Measurements from ENCODE around the gene EIPR1. TPM values are rescaled to one million over a fixed set of nuclear protein-coding genes. Genes with fewer than 3 reads are reported as not detected.

Gene EIPR1
- total RNA-seq, 4 donors from 2014 or later = 13.8 to 19.0 (median 15.3) TPM

- Histone ChIP-seq H3K27ac (replicated peaks in 1 of 4) (no peak overlapping the region), H3K27me3 (no peaks in the 10 kb centered on the region), H3K9me3 (peaks cover 0 to 13% (median 10%) of the 10 kb centered on the region in 4 donors), H3K4me3 (no peak overlapping the region), H3K36me3 (peaks cover 0 to under 1% (median under 1%) of the 10 kb centered on the region in 4 donors), H3K4me1 (no peaks in the 10 kb centered on the region)
- TF ChIP-seq EP300 (IDR thresholded peaks at IDR 0.05) = no peak
- no peak for TF ChIP-seq POLR2A (IDR thresholded peaks at IDR 0.05; ENCODE audit: low read depth)
- TF ChIP-seq POLR2AphosphoS5 (IDR thresholded peaks at IDR 0.05) = no peak
- TF ChIP-seq CTCF (IDR thresholded peaks at IDR 0.05) = no peak
- intact Hi-C loops (cut with DNase I) = no loop called here
- no peak for DNase-seq (ENCODE audit: extremely low spot score)
- 87% methylated on average over 3 of the region's 3 CpGs for WGBS
Measured at GRCh38 chr2:3229221-3229620, 148.4 kb downstream of the EIPR1 start.

- no peak overlapping the region for H3K27ac ChIP-seq (replicated peaks in 1 of 4)
- no peaks in the 10 kb centered on the region for H3K36me3 ChIP-seq
- H3K4me1 ChIP-seq = no peaks in the 10 kb centered on the region
- peaks cover 0 to 16% (median 9%) of the 10 kb centered on the region in 4 donors for H3K9me3 ChIP-seq
- TF ChIP-seq POLR2AphosphoS5 (IDR thresholded peaks at IDR 0.05) (no peak), POLR2A (IDR thresholded peaks at IDR 0.05; ENCODE audit: low read depth) (no peak), CTCF (IDR thresholded peaks at IDR 0.05) (no peak), EP300 (IDR thresholded peaks at IDR 0.05) (no peak)
- H3K27me3 ChIP-seq = no peaks in the 10 kb centered on the region
- H3K4me3 ChIP-seq = no peak overlapping the region
- WGBS = 90% methylated on average over 6 of the region's 9 CpGs
- intact Hi-C loops (cut with DNase I) = no loop called here
- DNase-seq (ENCODE audit: extremely low spot score) = no peak
Measured at GRCh38 chr2:3224681-3225080, 152.9 kb downstream of the EIPR1 start.

- H3K27me3 ChIP-seq = no peaks in the 10 kb centered on the region
- no peak for TF ChIP-seq POLR2AphosphoS5 (IDR thresholded peaks at IDR 0.05)
- TF ChIP-seq CTCF (IDR thresholded peaks at IDR 0.05) = no peak
- TF ChIP-seq POLR2A (IDR thresholded peaks at IDR 0.05; ENCODE audit: low read depth) = no peak
- TF ChIP-seq EP300 (IDR thresholded peaks at IDR 0.05) = no peak
- no peak overlapping the region for H3K27ac ChIP-seq (replicated peaks in 1 of 4)
- WGBS = 85% methylated on average over 18 of the region's 18 CpGs
- peaks cover 0 to 7% (median 6%) of the 10 kb centered on the region in 4 donors for H3K9me3 ChIP-seq
- no peaks in the 10 kb centered on the region for H3K4me1 ChIP-seq
- no peaks in the 10 kb centered on the region for H3K36me3 ChIP-seq
- H3K4me3 ChIP-seq = no peak overlapping the region
- intact Hi-C loops (cut with DNase I) = no loop called here
- DNase-seq (ENCODE audit: extremely low spot score) = no peak
Measured at GRCh38 chr2:3223080-3223923, 154.3 kb downstream of the EIPR1 start.

DNA sequence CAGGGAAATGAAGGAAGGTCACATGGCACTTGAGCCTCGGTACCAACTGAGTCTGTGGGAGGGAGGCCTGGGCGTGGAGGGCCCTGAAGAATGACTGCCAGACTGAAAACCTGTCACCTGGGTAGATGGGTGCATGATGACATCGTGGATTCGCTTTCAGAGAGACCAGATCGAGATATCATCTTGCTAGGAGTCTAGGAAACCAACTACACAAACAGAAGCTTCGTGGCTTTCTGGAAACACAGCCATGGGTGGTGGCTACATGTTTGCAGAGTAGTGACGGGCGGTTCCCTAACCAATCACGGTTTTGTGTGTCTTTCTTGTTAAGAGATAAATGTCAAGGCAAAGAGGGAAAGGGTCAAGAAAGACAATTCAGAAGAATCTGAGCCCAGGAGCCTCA, 155.0 kb downstream of the EIPR1 start:
- Histone ChIP-seq H3K36me3 (no peaks in the 10 kb centered on the region), H3K4me3 (no peak overlapping the region), H3K4me1 (no peaks in the 10 kb centered on the region), H3K9me3 (peaks cover 0 to 7% (median 6%) of the 10 kb centered on the region in 4 donors), H3K27me3 (no peaks in the 10 kb centered on the region), H3K27ac (replicated peaks in 1 of 4) (no peak overlapping the region)
- intact Hi-C loops (cut with DNase I) = no loop called here
- WGBS = 93% methylated on average over 9 of the region's 9 CpGs
- DNase-seq (ENCODE audit: extremely low spot score) = no peak
- TF ChIP-seq POLR2AphosphoS5 (IDR thresholded peaks at IDR 0.05) (no peak), POLR2A (IDR thresholded peaks at IDR 0.05; ENCODE audit: low read depth) (no peak), CTCF (IDR thresholded peaks at IDR 0.05) (no peak), EP300 (IDR thresholded peaks at IDR 0.05) (no peak)

All from esophagus muscularis mucosa (tissue), 4 donors.